ENCODE results near the gene RGS7. TPM values are rescaled to one million over a fixed set of nuclear protein-coding genes. Genes with fewer than 3 reads are reported as not detected.

Gene RGS7
- total RNA-seq, 1 experiment from 2014 or later = 1.5 TPM

DNA sequence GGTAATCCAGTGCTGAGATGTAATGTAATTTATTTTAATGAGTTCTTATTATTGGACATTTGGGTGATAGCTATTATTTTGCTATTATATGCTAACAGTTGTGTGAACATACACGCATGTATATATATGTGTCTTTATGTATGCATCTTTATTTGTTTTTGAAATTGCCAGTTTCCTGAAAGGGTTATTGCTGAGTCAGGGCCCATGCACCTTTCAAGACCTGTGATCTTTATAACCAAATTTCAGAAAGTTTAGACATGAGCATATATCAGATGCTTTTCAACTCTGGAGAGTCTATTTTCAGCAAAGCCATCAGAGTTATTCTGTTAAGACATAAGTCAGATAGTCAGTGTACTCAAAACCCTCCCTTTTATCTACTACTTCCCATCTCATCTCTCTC lies 479.4 kb downstream of the RGS7 start:
- H3K9me3 ChIP-seq (ENCODE audit: control insufficient read depth, low read depth, low read length) = no peaks in the 10 kb centered on the region
- H3K4ac ChIP-seq (ENCODE audit: low read depth, low read length) = no peak overlapping the region
- no peak overlapping the region for H3K9ac ChIP-seq (ENCODE audit: extremely low read depth, insufficient read length, low read length)
- no peak overlapping the region for H3T11ph ChIP-seq (ENCODE audit: low read length)
- H3K79me1 ChIP-seq (ENCODE audit: insufficient read depth, low read depth, low read length, poor library complexity, severe bottlenecking) = no peaks in the 10 kb centered on the region
- no peaks in the 10 kb centered on the region for H4K20me1 ChIP-seq (ENCODE audit: control insufficient read depth, insufficient read depth, insufficient read length)
- no peak overlapping the region; a peak in 1 of 7 replicates for H3K27ac Mint-ChIP-seq
- H2BK5ac ChIP-seq (ENCODE audit: insufficient read length, low read length) = no peak overlapping the region
- no peak overlapping the region for H2BK20ac ChIP-seq (ENCODE audit: low read depth, low read length, poor library complexity, severe bottlenecking)
- H3K27me3 Mint-ChIP-seq (ENCODE audit: low read depth) = no peaks in the 10 kb centered on the region
- no peak overlapping the region for H3K56ac ChIP-seq (ENCODE audit: insufficient read length, low read depth, low read length)
- no peak overlapping the region for H2AK5ac ChIP-seq (ENCODE audit: insufficient read length, low read length)
- TF ChIP-seq, protein P1, sequence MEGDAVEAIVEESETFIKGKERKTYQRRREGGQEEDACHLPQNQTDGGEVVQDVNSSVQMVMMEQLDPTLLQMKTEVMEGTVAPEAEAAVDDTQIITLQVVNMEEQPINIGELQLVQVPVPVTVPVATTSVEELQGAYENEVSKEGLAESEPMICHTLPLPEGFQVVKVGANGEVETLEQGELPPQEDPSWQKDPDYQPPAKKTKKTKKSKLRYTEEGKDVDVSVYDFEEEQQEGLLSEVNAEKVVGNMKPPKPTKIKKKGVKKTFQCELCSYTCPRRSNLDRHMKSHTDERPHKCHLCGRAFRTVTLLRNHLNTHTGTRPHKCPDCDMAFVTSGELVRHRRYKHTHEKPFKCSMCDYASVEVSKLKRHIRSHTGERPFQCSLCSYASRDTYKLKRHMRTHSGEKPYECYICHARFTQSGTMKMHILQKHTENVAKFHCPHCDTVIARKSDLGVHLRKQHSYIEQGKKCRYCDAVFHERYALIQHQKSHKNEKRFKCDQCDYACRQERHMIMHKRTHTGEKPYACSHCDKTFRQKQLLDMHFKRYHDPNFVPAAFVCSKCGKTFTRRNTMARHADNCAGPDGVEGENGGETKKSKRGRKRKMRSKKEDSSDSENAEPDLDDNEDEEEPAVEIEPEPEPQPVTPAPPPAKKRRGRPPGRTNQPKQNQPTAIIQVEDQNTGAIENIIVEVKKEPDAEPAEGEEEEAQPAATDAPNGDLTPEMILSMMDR (conservative IDR thresholded peaks at IDR 0.05) = no peak
- no peaks in the 10 kb centered on the region for H3K27me3 ChIP-seq (ENCODE audit: insufficient read depth, low read length)
- H3K4me2 ChIP-seq (ENCODE audit: insufficient read depth, insufficient read length, low read length) = no peak overlapping the region
- DNase-seq = no peak
- H3K4me1 ChIP-seq (ENCODE audit: insufficient read depth, low read length) = no peaks in the 10 kb centered on the region
- H2BK120ac ChIP-seq (ENCODE audit: low read depth, low read length, poor library complexity, severe bottlenecking) = no peak overlapping the region
- H3K27ac ChIP-seq (ENCODE audit: insufficient read length, low read depth, low read length) = no peak overlapping the region
- H4K91ac ChIP-seq (ENCODE audit: insufficient read length, low read depth, low read length) = no peak overlapping the region
- H3K23ac ChIP-seq (ENCODE audit: insufficient read length, low read depth, low read length) = no peak overlapping the region
- H3K14ac ChIP-seq (ENCODE audit: insufficient read depth, low read length) = no peak overlapping the region
- no peak overlapping the region for H4K8ac ChIP-seq (replicated peaks; ENCODE audit: insufficient read length, low read depth, low read length)
- H2BK12ac ChIP-seq (ENCODE audit: insufficient read length, low read depth, low read length) = no peak overlapping the region
- WGBS (ENCODE audit: extremely low coverage, insufficient read length, low lambda C conversion rate) = no CpG with 5 or more reads among the region's 1 CpG
- H3K36me3 Mint-ChIP-seq (ENCODE audit: insufficient read depth in 1 of 3, low read depth in 3 of 3) = no peaks in the 10 kb centered on the region
- H3K18ac ChIP-seq (ENCODE audit: insufficient read length, low read depth, low read length) = no peak overlapping the region
- H3K23me2 ChIP-seq (ENCODE audit: insufficient read length, low read depth, low read length, poor library complexity, severe bottlenecking) = no peaks in the 10 kb centered on the region
- H3K79me2 ChIP-seq (ENCODE audit: insufficient read depth, low read length) = no peaks in the 10 kb centered on the region
- H2BK15ac ChIP-seq (ENCODE audit: low read depth, low read length) = no peak overlapping the region
- H3K4me1 Mint-ChIP-seq = no peaks in the 10 kb centered on the region
- H2AFZ ChIP-seq (ENCODE audit: low read length) = no peak overlapping the region
- no peak overlapping the region for H4K5ac ChIP-seq (ENCODE audit: insufficient read length, low read depth, low read length)
- H3K4me3 Mint-ChIP-seq = no peak overlapping the region
- H3K9me3 Mint-ChIP-seq = no peaks in the 10 kb centered on the region; a peak in 2 of 5 replicates
